NCI-H2196 (cell line): Measurements from ENCODE around the gene PPM1L.

ENCODE experiments used
- DNase-seq: peaks from one replicate; lab custom pipeline; 2025; ENCODE audit not compliant: unreplicated experiment; lab: John Stamatoyannopoulos, UW

Gene PPM1L

DNA sequence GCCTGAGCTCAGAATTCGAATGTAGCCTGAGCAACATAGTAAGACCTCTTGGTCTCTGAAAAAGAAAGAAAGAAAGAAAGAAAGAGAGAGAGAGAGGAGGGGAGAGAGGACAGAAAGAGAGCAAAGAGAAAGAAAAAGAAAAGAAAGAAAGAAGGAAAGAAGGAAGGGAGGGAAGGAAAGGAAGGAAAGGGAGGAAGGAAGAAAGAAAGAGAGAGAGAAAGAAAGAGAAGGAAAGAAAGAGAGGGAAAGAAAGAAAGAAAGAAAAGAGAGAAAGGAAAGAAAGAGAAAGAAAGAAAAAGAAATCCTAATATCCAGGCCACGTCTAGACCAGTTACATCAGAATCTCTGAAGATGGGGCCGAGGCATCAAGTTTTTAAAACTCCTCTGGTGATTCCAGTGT, 50.7 kb downstream of the PPM1L start:
- DNase-seq: no peak

DNA sequence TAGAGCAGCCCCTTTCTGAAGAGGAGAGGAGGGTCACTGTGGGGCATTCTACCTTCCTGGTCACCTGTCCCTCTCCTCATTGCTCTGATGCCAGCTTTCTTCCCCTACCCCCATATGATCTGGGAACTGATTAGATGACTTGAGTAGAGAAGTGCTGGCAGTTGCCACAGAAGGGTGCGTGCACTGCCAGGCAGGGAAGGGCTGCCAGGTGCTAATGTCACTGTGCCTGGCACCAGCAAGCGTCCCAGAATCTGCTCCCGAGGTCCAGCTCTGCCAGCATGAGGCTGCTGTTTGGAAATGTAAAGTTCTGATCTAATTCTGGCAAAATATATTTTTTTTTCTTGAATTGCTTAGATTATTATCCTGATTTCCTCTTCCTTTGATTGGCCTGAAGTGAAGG, 52.8 kb downstream of the PPM1L start:
- peak; percentile 74 for DNase-seq

DNA sequence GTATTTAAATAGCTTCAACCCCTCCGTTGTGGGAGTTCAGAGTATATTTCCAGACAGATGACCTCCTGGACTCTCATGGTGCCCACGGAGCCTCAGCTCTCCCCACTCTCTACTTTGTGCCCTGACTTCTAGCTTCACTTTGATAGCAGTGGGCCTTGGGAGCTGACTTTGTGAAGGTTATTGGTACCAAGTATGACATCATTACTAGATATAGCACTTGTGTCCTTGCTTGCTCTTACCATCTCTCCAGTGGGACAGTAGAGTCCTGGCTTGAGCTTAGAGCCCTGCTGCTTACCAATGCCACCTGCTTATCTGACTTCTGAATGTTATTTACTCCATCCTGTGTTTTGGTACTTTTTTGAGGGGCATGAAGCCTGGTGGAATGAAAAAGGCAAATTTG, 53.4 kb downstream of the PPM1L start:
- DNase-seq: no peak

DNA sequence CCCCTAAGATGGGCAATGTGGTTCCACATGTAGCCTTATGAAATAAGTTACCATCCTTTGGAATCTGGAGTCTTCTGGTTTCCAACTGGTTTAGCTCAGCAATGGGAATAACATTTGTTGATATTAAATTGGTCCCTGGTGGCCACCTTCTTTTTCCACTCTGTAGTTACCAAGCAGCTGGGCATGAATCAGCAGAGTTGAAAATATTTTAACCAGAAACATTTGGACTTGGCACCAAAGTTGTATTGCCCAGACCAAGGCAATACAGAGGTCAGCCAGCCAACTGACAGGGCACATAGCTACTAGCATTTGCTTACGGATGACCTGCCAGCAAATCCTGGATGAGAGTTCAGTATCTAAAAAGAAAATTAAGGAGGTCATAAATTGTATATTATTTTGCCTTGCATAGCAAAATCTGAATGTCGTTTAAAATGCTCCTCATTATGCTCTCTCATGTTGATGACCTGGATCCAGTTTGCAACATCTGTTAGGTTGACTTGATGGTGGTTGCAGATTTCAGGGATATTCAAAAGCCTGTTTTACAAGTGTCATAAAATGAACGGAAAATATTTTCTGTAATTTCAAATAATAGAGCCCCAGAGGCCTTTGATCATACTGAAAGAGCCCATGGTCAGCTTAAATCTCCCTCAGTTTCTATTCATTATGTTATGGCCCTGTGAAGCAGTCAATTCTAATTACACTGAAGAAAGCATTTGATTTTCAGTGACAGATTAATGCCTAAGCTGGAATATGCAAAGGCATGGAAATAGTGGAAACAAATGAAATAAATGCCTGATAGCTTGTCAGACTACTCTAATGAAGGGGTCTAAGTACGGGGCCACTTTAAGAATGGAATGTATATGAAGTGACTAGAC, 54.6 kb downstream of the PPM1L start:
- no peak for DNase-seq

DNA sequence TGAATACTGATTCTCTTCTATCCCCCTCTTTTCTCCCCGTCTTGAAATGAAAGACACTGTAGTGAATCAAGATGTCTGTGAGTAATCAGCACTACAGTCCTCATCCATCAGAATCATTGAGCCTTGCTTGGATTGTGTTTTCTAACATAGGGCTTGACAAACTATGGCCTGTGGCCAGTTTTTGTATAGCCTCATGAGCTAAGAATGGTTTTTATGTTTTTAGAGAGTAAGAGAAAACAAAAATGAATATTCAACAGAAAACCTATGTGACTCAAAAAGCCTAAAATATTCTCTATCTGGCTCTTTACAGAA, 55.2 kb downstream of the PPM1L start:
- no peak for DNase-seq

DNA sequence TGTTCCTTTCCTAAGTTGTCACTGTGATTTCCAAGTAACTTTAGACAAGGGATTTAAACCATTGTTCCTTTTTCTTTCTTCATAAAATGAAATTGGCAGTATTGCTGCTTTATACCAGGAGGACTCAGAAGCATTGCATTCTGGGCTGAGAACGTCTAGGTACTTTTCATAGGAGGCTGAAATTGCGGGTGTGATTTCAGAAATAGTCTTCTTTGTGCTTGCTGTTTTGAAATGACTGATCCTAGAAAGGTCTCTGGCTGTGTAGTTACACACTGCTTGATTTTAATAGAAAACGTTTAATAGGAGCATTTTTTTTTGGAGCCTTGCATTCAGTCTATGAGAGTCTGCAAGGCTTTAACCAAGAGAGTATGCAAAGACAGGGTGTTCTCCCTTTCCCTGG, 56.3 kb downstream of the PPM1L start:
- no peak for DNase-seq

DNA sequence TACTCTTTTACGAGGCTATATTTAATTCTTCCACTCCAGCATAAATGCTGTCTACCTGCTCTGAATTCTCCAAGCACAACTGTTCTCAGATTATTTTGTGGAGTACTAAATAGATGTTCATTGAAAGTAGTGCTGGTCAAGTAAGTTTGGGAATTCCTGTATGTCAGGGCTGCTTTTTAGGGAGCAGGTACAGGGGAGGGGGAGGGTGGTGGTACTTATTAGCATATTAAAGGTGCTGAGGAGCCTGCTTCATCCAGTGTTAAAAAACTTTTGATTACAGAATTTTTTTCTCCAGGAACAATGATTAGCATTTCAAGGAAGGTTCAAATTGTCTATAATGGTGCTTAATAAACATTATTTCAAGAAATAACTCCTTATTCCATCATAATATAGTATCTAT, 59.2 kb downstream of the PPM1L start:
- no peak for DNase-seq

DNA sequence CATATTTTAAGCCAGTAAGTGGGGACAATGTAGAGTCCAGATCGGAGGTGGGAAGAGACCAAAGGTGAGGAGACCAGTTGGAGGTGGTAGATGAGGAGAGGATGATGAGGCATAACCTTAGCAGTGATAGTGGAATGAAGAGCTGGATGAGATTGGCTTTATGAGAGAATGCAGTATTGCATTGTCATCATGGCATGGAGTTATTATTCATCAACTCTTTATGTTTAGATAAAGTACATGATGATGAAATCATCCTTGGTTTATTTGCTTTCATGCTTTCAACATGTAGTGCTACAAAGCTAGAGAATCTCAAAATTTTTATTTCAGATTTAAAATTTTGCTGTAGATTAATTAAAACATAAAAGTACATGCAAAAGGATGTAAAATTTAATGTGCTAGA, 64.0 kb downstream of the PPM1L start:
- no peak for DNase-seq

DNA sequence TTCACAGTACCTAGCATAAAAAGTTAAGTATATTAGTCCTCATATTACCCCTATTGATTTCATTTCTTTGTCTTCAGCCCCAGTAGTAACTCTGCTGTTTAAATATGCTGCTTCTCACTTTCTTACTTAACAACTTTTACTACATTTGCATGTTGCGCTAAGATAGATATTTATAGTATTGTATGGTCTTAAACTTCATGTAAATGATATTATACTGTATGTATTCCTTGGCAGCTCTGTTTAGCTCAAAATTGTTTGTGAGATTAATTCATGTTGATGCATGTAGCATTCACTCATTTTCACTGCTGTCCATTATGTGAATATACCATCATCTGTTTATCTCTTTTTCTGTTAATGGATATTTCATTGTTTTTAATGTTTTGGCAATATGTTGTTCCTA, 64.4 kb downstream of the PPM1L start:
- no peak for DNase-seq

DNA sequence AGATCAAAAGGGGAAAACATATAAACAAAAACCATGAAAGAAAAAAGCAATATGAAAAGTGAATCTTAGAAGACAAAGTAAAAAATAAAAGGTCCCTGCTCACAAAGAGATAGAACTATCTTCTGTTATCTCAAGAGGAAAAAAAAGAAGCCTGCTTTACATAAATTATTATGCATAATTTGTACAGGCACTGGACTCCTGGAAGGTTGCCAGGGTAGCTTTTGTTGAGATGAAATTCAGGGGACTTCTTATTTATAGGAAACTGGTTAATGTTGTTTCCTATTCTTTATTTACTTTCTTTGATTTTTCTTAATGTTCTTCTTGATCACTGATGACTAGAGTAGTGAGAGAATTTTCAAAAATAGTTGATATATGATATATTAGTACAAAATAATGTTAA, 66.9 kb downstream of the PPM1L start:
- peak; percentile 26 for DNase-seq

DNA sequence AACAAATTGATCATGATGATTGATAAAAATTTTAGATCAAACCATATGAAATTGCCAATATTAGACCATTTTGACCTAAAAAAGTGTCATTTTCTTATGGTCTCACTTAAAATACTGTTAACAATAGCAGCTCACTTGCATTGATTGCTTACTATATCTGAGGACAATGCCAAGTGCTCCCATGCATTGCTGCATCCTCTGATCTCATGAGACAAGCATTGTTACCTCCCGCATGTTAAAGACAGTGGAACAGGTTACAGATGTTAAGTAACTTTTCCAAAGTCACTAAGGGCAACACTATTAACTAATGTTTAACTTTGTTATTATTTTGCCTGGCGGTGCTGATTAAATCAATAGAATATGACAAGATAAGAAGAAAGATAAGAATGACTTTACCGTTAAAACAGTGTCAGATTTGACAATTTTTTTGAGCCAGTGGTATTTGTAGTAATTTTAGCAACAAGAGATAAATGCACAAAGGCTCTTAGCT, 69.3 kb downstream of the PPM1L start:
- DNase-seq: no peak

DNA sequence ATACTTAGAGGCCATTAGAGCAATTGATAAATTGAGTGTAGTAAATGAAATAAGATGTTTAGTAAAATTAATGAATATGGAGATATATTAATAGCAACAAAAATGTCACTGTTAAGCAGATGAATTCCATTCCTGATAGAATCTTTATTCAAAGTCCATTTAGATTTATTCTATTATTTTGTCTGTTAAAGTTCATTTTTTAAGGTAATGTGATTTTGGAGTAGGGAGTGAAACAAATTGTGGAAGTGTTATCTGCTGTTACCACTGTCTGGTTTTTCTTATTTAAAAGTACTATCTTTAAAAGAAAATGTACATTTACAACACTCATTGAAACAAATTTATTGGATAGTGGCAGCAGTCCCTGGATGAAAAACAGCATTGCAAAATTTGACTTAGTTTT, 70.4 kb downstream of the PPM1L start:
- no peak for DNase-seq

DNA sequence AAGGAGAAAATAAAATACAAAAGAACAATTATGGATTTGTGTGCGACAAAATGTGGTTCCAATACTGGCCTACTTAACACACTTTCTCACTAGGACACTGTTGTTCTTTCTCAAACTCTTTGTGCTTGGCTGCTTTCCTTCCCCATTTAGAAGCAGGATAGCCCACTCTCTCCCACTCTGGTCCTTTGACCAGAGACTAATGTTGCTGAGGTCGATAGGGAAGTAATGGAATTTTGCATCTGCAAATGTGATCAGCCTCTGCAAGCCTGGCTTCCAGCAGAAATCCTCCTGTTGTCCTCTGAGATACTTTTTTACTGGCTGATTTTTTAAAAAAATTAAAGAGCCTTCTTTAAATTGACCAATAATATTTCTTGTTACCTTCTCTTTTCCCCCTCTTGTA, 71.0 kb downstream of the PPM1L start:
- no peak for DNase-seq

DNA sequence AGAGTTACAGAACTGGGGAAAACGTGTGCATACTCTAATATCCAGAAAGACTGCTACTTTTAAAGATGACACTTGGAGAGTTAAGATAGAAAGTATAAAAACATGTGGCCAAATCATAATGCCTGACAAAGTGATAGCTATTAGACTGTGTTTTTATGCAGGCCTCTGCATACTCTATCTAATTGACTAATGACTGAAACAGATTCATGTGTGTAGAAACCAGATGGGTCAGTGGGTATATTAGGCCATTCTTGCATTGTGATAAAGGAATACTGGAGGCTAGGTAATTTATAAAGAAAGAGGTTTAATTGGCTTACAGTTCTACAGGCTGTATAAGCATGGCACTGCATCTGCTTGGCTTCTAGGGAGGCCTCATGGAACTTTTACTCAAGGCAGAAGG, 71.5 kb downstream of the PPM1L start:
- no peak for DNase-seq

DNA sequence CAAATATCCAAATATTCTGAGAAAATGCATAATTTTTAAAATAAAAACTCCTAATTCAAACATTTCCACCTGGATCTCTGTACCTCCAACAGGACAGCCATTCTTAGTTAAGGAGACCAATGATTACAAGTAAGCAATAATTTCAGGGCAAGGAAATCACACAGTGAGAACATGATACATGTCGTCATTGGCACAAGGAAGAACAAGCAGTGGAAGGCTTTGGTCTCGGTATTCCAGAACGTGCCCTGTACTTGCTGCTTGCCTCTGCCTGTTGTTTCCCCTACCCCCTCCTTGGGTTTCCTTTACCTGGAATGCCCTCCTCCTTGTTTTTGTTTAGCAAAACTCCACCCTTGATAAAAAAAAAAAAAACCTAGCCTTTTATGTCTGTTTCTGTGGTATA, 72.8 kb downstream of the PPM1L start:
- DNase-seq: no peak

DNA sequence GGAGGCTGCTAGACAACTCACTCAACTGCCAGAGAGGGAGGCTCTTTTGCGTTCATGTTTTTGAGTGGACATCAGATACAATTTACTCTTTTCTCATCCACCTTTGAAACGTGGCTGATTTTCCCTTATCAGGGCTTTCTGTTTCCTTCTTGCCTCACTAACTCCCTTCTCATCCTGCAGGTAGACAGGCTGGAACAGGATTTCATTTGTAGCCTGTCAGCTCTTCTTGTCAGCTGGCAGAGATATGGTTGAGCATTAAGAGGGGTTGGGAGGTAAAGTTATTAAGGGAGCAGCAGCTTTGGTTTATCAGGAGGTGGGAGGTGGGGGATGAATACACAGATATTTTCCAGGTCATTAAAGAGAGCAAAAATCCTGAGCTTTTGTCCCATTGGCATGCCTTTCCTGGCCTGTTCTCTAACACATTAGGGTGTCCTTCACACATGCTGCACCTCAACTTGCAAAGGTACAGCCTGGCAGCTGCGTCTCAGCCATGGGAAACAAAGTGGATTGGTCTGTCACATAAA, 73.5 kb downstream of the PPM1L start:
- no peak for DNase-seq

DNA sequence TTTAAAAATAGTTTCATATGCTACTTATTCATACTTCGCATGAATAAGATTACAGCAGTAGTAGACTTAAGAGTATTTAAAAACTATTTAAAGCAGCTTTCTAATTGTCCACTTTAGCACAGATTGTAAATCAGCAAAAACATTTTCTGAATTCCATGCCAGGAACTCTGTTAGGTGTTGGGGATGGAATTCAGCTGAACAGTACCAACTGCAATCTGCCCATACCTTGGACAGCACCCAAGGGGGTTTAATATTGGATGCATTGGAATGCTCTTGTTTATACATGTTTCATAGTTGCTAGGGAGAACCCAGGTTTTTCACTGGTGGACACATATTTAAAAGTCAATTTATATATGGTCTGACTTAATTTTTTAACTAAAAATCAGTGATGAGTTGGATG, 74.8 kb downstream of the PPM1L start:
- DNase-seq: no peak

DNA sequence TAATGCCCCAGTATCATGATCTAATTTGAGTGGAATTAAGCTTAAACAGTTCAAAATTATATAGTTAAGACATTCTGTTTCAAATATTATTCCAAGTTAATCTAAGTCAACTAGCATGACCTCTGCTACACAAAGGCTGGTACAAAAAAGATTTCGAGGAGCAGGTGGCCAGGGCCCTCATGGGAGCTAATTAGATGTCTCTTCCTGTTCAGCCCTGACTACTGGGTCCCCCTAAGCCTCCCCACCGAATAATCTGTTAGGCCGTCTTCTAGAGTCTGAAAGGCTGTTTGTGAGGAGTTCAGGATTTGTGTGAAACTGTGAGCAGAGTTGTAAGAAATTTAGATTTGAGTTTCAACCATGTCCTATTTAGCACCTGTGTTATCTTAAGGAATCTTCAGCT, 75.4 kb downstream of the PPM1L start:
- DNase-seq: no peak

DNA sequence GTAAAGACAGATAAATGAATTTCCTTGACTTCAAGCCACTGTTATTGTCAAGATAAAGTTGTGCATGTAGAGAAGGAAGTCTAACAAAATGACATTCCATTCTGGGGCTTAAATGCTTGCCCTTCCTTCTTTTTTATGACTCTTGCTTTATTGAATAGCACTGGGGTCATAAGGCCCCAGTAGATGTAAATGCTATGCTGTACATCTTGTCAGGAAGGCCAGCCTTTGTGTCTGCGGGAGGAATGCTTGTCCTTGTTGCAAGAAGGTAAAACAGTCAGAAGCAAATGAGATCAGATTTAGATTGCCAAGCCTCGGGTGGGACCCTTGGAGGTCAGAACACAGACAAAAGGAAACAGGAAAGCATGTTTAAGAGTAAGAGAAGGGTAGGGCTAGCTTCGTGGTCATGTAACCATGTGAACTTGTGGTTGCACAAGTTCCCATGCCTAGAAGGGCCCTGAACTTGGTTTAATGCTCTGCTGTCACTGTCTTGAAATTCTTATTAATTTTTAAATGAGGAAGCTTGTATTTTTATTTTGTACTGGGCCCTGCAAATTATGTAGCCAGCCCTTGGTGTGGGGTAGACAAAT, 81.5 kb downstream of the PPM1L start:
- no peak for DNase-seq

DNA sequence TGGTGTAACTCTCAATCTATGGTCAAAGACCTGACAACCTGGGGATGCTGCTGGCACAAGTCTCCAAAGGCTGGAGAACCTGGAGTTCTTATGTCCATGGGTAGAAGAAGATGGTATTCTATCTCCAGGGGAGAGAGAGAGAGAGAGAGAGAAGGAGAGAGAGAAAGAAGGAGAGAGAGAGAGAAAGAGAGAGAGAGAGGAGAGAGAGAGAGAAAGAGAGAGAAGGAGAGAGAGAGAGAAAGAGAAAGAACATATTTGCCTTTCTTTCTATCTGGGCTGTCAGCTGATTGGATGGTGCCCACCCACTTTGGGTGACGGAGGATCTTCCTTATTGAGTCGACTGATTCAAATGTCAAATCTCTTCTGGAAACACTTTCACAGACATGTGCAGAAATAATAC, 84.6 kb downstream of the PPM1L start:
- DNase-seq: no peak

DNA sequence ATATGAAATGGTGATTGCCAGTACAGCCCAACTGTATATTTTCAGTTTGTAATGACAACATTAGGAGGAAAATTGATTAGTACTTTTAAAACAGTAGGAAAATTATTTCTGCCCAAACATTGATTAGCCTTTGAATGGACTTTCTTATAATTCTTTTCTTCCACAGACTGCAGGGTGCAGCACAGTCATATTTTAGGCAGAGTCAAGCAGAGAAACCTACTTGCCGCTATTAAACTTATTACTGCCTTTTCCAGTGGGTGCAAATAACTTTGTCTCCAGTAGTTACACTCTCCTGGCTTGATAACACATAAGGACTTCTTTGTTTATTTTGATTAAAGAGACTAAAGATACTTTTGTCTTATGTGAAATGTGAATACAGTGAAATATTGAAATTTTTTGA, 85.4 kb downstream of the PPM1L start:
- no peak for DNase-seq
